Astrocyte (in vitro differentiated cells and primary cell): ENCODE measurements around the gene ELAVL3.

Source experiments
- EZH2 ChIP-seq: IDR thresholded peaks from 2 replicates; pipeline ENCODE4 v1.6.1; 2012; ENCODE audit warnings: mild to moderate bottlenecking, low read length, inconsistent platforms; ENCODE audit not compliant: insufficient read depth
- TF ChIP-seq, protein P1 (sequence below): IDR thresholded peaks from 2 replicates; pipeline ENCODE4 v1.5.1; 2011; ENCODE audit warnings: low read depth, mild to moderate bottlenecking, inconsistent platforms, low read length, moderate library complexity; ENCODE audit not compliant: insufficient read depth

GRCh38 chr19:11451327-11451870 lies 29.4 kb downstream of the ELAVL3 start:
- TF ChIP-seq, protein P1, sequence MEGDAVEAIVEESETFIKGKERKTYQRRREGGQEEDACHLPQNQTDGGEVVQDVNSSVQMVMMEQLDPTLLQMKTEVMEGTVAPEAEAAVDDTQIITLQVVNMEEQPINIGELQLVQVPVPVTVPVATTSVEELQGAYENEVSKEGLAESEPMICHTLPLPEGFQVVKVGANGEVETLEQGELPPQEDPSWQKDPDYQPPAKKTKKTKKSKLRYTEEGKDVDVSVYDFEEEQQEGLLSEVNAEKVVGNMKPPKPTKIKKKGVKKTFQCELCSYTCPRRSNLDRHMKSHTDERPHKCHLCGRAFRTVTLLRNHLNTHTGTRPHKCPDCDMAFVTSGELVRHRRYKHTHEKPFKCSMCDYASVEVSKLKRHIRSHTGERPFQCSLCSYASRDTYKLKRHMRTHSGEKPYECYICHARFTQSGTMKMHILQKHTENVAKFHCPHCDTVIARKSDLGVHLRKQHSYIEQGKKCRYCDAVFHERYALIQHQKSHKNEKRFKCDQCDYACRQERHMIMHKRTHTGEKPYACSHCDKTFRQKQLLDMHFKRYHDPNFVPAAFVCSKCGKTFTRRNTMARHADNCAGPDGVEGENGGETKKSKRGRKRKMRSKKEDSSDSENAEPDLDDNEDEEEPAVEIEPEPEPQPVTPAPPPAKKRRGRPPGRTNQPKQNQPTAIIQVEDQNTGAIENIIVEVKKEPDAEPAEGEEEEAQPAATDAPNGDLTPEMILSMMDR: no peak
- no peak for TF ChIP-seq EZH2
